Choroid plexus epithelial cell (primary cell): ENCODE measurements around the gene TCF3.

Experiments used
- DNase-seq: peaks from one replicate; pipeline ENCODE4 v3.0.0-alpha.2; 2010; ENCODE audit warnings: low read depth
- H3K4me3 ChIP-seq: 2 replicates; pipeline ENCODE4 v1.5.1; 2011; ENCODE audit warnings: low read depth, mild to moderate bottlenecking, control low read depth, low read length, moderate library complexity
- CTCF ChIP-seq: conservative IDR thresholded peaks from 2 replicates; pipeline ENCODE4 v1.5.1; 2011; ENCODE audit warnings: low read depth, mild to moderate bottlenecking, control low read depth, inconsistent platforms, low read length, moderate library complexity

Gene TCF3

GRCh38 chr19:1613808-1614570 is 38.4 kb downstream of the TCF3 start:
- TF ChIP-seq CTCF = no peak
- no peak for DNase-seq
- no peak overlapping the region for H3K4me3 ChIP-seq

GRCh38 chr19:1613146-1613545 is 39.3 kb downstream of the TCF3 start:
- no peak overlapping the region for H3K4me3 ChIP-seq
- no peak for TF ChIP-seq CTCF
- no peak for DNase-seq

GRCh38 chr19:1612114-1613086 is 40.0 kb downstream of the TCF3 start:
- DNase-seq = no peak
- no peak overlapping the region for H3K4me3 ChIP-seq
- no peak for TF ChIP-seq CTCF

GRCh38 chr19:1611353-1611752 is 41.1 kb downstream of the TCF3 start:
- DNase-seq = no peak
- no peak overlapping the region for H3K4me3 ChIP-seq
- TF ChIP-seq CTCF = no peak

- no peak for DNase-seq
- no peak overlapping the region for H3K4me3 ChIP-seq
- no peak for TF ChIP-seq CTCF
These were observed 41.8 kb downstream of the TCF3 start for GRCh38 chr19:1610579-1610978.

GRCh38 chr19:1609680-1610474 is 42.5 kb downstream of the TCF3 start:
- no peak overlapping the region for H3K4me3 ChIP-seq
- no peak for DNase-seq
- no peak for TF ChIP-seq CTCF
